Neural cell (in vitro differentiated cells): Measurements from ENCODE around the gene SLC8A1. TPM values are rescaled to one million over a fixed set of nuclear protein-coding genes. Genes with fewer than 3 reads are reported as not detected.

Source experiments
- H2AFZ ChIP-seq: fragments of 200-600, 300-800 bp; sonication (generic), shearing (Covaris generic); 2 replicates; pipeline ENCODE4 v1.6.0; 2014; ENCODE audit warnings: low read depth, mild to moderate bottlenecking, antibody characterized with exemption, low read length, moderate library complexity
- H3F3A ChIP-seq: fragments of 200-600 bp; shearing (Covaris generic); 2 replicates; pipeline ENCODE4 v1.6.1; 2016; ENCODE audit warnings: mild to moderate bottlenecking, moderate library complexity, mixed read lengths, antibody characterized with exemption, low read length; ENCODE audit not compliant: insufficient read depth, poor library complexity, severe bottlenecking
- H3K27ac ChIP-seq: fragments of 200-600, 300-800 bp; sonication (generic), shearing (Covaris generic); 2 replicates; pipeline ENCODE4 v1.5.1; 2014; ENCODE audit warnings: mild to moderate bottlenecking, low read length, moderate library complexity
- H3K27me3 ChIP-seq: fragments of 300-800, 200-600 bp; sonication (generic), shearing (Covaris generic); 2 replicates; pipeline ENCODE4 v1.6.0; 2014; ENCODE audit warnings: mild to moderate bottlenecking, low read depth, low read length, moderate library complexity; ENCODE audit not compliant: insufficient read depth
- H3K36me3 ChIP-seq: fragments of 300-800, 200-600 bp; sonication (generic), shearing (Covaris generic); 2 replicates; pipeline ENCODE4 v1.5.1; 2014; ENCODE audit warnings: mild to moderate bottlenecking, antibody characterized with exemption, low read length, moderate library complexity; ENCODE audit not compliant: insufficient read depth
- H3K4me2 ChIP-seq: fragments of 300-800, 200-600 bp; sonication (generic), shearing (Covaris generic); 2 replicates; pipeline ENCODE4 v1.6.0; 2014; ENCODE audit warnings: mild to moderate bottlenecking, low read length
- H3K4me3 ChIP-seq: fragments of 300-800, 200-600 bp; sonication (generic), shearing (Covaris generic); 2 replicates; pipeline ENCODE4 v1.5.1; 2014; ENCODE audit warnings: mild to moderate bottlenecking, low read length, moderate library complexity
- H3K79me2 ChIP-seq: fragments of 200-600 bp; shearing (Covaris generic); replicated peaks from 2 replicates; pipeline ENCODE4 v1.6.0; 2014; ENCODE audit warnings: mild to moderate bottlenecking, low read length, moderate library complexity; ENCODE audit not compliant: insufficient read depth
- H3K9ac ChIP-seq: fragments of 300-800, 200-600 bp; sonication (generic), shearing (Covaris generic); 2 replicates; pipeline ENCODE4 v1.6.1; 2016; ENCODE audit warnings: mild to moderate bottlenecking, low read length, mixed read lengths
- H3K9me2 ChIP-seq: fragments of 200-600 bp; shearing (Covaris generic); 2 replicates; pipeline ENCODE4 v1.6.1; 2016; ENCODE audit warnings: mild to moderate bottlenecking, low read length, mixed read lengths; ENCODE audit not compliant: insufficient read depth
- H3K9me3 ChIP-seq: fragments of 200-600, 300-800 bp; sonication (generic), shearing (Covaris generic); 2 replicates; pipeline ENCODE4 v1.6.1; 2016; ENCODE audit warnings: mild to moderate bottlenecking, mixed run types, low read length, moderate library complexity, mixed read lengths
- H4K20me1 ChIP-seq: fragments of 200-600 bp; shearing (Covaris generic); 2 replicates; pipeline ENCODE4 v1.6.1; 2016; ENCODE audit warnings: mild to moderate bottlenecking, mixed run types; ENCODE audit not compliant: insufficient read depth
- EP300 ChIP-seq: fragments of 450-650 bp; conservative IDR thresholded peaks from 2 replicates; pipeline ENCODE4 v1.6.1; 2014; ENCODE audit warnings: antibody characterized with exemption, mild to moderate bottlenecking, moderate library complexity; ENCODE audit not compliant: poor library complexity, severe bottlenecking
- EZH2 ChIP-seq: fragments of 200-600, 300-800 bp; shearing (Covaris generic), sonication (generic); IDR thresholded peaks from 2 replicates; pipeline ENCODE4 v1.6.1; 2014; ENCODE audit warnings: antibody characterized with exemption, low read length, borderline replicate concordance, mild to moderate bottlenecking; ENCODE audit not compliant: insufficient read depth, poor library complexity, severe bottlenecking
- MXI1 ChIP-seq: fragments of 450-650 bp; conservative IDR thresholded peaks from 2 replicates; pipeline ENCODE4 v1.6.1; 2014; ENCODE audit warnings: antibody characterized with exemption, mild to moderate bottlenecking; ENCODE audit not compliant: poor library complexity, severe bottlenecking
- POLR2AphosphoS5 ChIP-seq: IDR thresholded peaks from 2 replicates; pipeline ENCODE4 v1.6.1; 2012
- RAD21 ChIP-seq: fragments of 450-650 bp; conservative IDR thresholded peaks from 2 replicates; pipeline ENCODE4 v1.6.1; 2014; ENCODE audit warnings: antibody characterized with exemption, mild to moderate bottlenecking, moderate library complexity
- SMC3 ChIP-seq: fragments of 450-650 bp; conservative IDR thresholded peaks from 2 replicates; pipeline ENCODE4 v1.6.1; 2014; ENCODE audit warnings: antibody characterized with exemption, mild to moderate bottlenecking, moderate library complexity; ENCODE audit not compliant: poor library complexity
- TAF1 ChIP-seq: IDR thresholded peaks from 2 replicates; pipeline ENCODE4 v1.6.1; 2012; ENCODE audit warnings: low read depth
- polyA plus RNA-seq: library from polyadenylated mRNA; depleted of rRNA; stranded (reverse); fragments of >200 nt; gene quantifications from 2 replicates; pipeline ENCODE4 v1.2.3, GENCODE V29; 2014
- TF ChIP-seq, protein P1 (sequence below): IDR thresholded peaks from 2 replicates; pipeline ENCODE4 v1.6.1; 2012; ENCODE audit warnings: borderline replicate concordance
- TF ChIP-seq, protein P2 (sequence below): fragments of 450-650 bp; IDR thresholded peaks from 2 replicates; pipeline ENCODE4 v1.5.1; 2014; ENCODE audit warnings: antibody characterized with exemption, mild to moderate bottlenecking, moderate library complexity; ENCODE audit not compliant: poor library complexity, severe bottlenecking

The SLC8A1 gene
- polyA plus RNA-seq, 1 donor from 2014 or later, result 18.7 TPM

DNA sequence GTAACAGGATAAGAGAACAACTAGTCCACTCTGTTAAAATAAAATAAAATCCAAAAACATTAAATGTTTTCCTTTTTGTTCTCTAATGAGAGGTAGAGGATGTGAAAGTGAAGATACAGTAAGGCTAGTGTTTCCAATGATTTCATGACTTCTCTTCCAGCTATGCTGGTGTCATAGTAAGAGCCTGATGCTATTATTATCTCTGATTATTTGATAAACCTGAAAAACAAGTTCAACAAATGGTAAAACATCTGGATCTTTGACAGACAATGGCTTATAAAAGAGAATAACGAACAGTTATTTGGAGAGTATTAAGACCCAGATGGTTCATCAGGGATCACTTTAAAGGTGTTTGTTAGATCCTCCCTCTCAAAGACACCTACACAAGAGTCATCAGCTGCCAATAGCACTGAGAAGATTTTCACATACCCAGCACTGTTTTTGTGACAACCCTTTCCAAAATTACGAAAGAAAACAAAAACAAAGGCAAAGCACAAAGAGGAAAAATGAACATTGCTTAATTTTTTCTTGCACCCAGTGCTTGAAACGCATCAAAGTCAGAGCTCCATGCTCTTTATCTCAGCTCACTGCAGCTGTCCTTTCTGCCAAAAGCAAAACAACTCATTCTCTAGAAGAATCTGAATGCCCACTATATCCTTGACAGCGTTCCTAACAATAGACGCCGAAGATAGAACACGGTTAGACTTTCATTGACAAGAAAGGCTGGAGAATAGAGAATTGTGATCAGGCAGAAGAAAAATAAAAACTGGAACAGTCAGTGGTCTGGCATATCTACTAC, 168.6 kb downstream of the SLC8A1 start:
- Histone ChIP-seq H3K4me3 (no peak overlapping the region), H3F3A (no peaks in the 10 kb centered on the region), H3K9ac (no peak overlapping the region), H2AFZ (no peak overlapping the region), H3K36me3 (no peaks in the 10 kb centered on the region), H3K27me3 (no peaks in the 10 kb centered on the region), H3K9me3 (no peaks in the 10 kb centered on the region), H4K20me1 (no peaks in the 10 kb centered on the region), H3K9me2 (no peaks in the 10 kb centered on the region), H3K27ac (no peak overlapping the region), H3K79me2 (no peaks in the 10 kb centered on the region), H3K4me2 (no peak overlapping the region)
- TF ChIP-seq, protein P1, sequence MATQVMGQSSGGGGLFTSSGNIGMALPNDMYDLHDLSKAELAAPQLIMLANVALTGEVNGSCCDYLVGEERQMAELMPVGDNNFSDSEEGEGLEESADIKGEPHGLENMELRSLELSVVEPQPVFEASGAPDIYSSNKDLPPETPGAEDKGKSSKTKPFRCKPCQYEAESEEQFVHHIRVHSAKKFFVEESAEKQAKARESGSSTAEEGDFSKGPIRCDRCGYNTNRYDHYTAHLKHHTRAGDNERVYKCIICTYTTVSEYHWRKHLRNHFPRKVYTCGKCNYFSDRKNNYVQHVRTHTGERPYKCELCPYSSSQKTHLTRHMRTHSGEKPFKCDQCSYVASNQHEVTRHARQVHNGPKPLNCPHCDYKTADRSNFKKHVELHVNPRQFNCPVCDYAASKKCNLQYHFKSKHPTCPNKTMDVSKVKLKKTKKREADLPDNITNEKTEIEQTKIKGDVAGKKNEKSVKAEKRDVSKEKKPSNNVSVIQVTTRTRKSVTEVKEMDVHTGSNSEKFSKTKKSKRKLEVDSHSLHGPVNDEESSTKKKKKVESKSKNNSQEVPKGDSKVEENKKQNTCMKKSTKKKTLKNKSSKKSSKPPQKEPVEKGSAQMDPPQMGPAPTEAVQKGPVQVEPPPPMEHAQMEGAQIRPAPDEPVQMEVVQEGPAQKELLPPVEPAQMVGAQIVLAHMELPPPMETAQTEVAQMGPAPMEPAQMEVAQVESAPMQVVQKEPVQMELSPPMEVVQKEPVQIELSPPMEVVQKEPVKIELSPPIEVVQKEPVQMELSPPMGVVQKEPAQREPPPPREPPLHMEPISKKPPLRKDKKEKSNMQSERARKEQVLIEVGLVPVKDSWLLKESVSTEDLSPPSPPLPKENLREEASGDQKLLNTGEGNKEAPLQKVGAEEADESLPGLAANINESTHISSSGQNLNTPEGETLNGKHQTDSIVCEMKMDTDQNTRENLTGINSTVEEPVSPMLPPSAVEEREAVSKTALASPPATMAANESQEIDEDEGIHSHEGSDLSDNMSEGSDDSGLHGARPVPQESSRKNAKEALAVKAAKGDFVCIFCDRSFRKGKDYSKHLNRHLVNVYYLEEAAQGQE, result no peak
- TF ChIP-seq SMC3 (no peak), EP300 (no peak), MXI1 (no peak), RAD21 (no peak), EZH2 (no peak), TAF1 (no peak), POLR2AphosphoS5 (no peak)
- TF ChIP-seq, protein P2, sequence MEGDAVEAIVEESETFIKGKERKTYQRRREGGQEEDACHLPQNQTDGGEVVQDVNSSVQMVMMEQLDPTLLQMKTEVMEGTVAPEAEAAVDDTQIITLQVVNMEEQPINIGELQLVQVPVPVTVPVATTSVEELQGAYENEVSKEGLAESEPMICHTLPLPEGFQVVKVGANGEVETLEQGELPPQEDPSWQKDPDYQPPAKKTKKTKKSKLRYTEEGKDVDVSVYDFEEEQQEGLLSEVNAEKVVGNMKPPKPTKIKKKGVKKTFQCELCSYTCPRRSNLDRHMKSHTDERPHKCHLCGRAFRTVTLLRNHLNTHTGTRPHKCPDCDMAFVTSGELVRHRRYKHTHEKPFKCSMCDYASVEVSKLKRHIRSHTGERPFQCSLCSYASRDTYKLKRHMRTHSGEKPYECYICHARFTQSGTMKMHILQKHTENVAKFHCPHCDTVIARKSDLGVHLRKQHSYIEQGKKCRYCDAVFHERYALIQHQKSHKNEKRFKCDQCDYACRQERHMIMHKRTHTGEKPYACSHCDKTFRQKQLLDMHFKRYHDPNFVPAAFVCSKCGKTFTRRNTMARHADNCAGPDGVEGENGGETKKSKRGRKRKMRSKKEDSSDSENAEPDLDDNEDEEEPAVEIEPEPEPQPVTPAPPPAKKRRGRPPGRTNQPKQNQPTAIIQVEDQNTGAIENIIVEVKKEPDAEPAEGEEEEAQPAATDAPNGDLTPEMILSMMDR, result no peak

DNA sequence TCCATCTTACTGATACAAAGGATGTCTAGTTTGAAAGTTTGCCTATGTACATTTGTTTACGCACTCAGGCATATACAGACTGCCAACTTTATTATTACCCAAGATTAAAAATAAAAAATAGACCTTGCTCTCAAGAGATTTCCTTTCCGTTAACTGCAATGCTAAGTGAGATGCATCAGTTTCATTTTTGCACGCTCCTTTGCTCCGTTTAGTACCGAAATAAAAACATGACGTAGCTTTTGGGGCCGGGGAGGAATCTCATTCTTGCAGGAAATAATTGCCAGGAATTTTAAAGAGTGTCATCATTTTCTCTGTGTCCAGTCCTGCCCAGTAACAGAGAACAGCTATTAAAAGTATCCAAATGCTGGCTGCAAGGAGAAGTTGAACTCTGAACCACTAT, 169.5 kb downstream of the SLC8A1 start:
- Histone ChIP-seq H3K9me3 (no peaks in the 10 kb centered on the region), H2AFZ (no peak overlapping the region), H3F3A (no peaks in the 10 kb centered on the region), H3K9ac (no peak overlapping the region), H3K27ac (no peak overlapping the region), H3K4me2 (no peak overlapping the region), H3K4me3 (no peak overlapping the region), H4K20me1 (no peaks in the 10 kb centered on the region), H3K27me3 (no peaks in the 10 kb centered on the region), H3K9me2 (no peaks in the 10 kb centered on the region), H3K36me3 (no peaks in the 10 kb centered on the region), H3K79me2 (no peaks in the 10 kb centered on the region)
- TF ChIP-seq, protein P1, result no peak
- TF ChIP-seq, protein P2, result no peak
- TF ChIP-seq EZH2, result no peak
- no peak for TF ChIP-seq POLR2AphosphoS5
- TF ChIP-seq SMC3, result no peak
- no peak for TF ChIP-seq TAF1
- no peak for TF ChIP-seq EP300
- no peak for TF ChIP-seq MXI1
- no peak for TF ChIP-seq RAD21
